GM12875 (cell line): ENCODE results near the gene CARMIL1.

Source experiments
- H3K4me3 ChIP-seq: one replicate; pipeline ENCODE4 v1.5.1; 2011; ENCODE audit warnings: low read depth, low read length, control low read depth
- TF ChIP-seq, protein P1 (sequence below): IDR thresholded peaks from 2 replicates; pipeline ENCODE4 v1.5.1; 2011; ENCODE audit warnings: low read depth, mild to moderate bottlenecking, control low read depth, inconsistent platforms, low read length, moderate library complexity, borderline replicate concordance; ENCODE audit not compliant: insufficient read depth

The CARMIL1 gene

DNA sequence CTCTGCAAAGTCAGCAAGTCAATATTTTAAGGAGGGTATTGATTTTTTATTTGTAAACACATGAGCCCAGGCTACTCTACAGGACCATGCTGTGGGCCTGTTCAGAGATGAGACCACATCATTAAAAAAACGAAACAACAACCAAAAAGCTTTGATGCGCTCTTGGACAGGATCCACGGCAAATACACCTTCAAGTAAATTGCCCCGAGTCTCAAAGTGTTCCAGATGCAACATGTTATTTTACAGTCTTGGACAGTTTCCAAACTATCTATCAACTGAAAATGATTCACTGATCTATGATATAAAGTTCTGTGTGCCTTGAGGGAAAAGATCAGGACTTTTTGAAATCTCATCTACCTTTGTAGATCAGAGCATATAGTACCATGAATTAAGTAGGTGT is 25.8 kb upstream of the CARMIL1 start:
- TF ChIP-seq, protein P1, sequence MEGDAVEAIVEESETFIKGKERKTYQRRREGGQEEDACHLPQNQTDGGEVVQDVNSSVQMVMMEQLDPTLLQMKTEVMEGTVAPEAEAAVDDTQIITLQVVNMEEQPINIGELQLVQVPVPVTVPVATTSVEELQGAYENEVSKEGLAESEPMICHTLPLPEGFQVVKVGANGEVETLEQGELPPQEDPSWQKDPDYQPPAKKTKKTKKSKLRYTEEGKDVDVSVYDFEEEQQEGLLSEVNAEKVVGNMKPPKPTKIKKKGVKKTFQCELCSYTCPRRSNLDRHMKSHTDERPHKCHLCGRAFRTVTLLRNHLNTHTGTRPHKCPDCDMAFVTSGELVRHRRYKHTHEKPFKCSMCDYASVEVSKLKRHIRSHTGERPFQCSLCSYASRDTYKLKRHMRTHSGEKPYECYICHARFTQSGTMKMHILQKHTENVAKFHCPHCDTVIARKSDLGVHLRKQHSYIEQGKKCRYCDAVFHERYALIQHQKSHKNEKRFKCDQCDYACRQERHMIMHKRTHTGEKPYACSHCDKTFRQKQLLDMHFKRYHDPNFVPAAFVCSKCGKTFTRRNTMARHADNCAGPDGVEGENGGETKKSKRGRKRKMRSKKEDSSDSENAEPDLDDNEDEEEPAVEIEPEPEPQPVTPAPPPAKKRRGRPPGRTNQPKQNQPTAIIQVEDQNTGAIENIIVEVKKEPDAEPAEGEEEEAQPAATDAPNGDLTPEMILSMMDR, result no peak

DNA sequence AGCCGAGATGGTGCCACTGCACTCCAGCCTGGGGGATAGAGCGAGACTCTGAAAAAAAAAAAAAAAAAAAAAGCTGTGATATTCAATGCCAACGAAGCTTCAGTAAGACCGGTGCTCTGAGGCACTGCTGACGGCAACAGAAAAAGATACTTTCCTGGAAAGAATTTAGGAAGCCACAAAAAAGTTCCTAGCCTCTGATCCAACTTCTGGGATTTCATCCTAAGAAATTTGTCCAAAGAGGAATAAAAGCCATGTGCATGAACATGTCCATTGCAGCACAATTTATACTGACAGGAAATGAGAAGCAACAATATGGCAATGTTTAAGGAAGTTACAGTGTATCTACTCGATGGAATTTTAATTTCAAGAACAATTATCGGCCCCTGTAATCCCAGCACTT is 24.5 kb upstream of the CARMIL1 start:
- TF ChIP-seq, protein P1, result no peak
- H3K4me3 ChIP-seq, result no peak overlapping the region

More for the DNA sequence above, 25.8 kb upstream of the CARMIL1 start:
- no peak overlapping the region for H3K4me3 ChIP-seq

DNA sequence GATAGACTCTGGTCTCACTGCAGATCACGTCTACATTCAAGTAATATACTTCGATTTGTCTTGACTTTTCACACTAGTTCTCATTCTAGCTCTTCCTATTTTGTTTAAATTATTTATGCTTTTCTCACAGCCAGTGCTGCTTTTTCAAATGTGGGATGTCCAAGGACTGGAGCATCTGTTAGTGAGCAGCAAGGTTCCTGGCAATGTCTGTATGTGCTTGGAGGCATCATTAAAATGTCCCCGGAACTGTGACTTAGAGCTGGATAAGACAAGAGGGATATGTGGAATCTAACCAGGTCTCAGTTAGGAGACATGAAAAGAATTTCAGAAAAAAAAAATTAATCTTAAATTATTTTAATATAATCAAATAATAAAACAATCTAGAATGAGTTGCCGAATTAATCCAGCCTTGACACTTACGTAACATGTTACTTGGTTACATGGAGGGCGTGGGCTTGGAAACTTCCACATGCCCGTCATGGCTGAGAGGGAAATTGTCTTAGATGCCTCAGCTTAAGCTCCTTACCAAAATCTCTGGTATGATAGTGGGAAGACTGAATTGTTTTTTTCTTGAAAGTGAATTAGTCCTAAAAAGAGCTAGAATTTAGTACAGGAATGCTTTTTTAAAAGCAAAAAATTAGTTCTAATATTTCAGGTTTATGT is 21.4 kb upstream of the CARMIL1 start:
- TF ChIP-seq, protein P1, result no peak
- H3K4me3 ChIP-seq, result no peak overlapping the region

DNA sequence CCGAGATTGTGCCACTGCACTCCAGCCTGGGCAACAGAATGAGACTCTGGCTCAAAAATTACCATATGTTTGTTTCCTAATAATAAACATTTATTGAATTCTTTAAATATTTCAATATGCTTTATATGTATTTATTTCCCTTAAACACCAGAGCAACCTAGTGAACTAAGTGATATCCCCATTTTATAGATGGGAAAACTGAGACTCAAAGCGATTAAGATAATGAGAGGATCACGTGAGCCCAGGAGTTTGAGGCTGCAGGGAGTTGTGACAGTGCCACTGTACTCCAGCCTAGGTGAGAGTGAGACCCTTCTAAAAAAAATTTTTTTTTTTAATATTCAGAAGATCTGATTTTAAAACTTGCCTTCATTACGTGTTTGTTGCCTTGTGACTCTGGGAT is 19.4 kb upstream of the CARMIL1 start:
- H3K4me3 ChIP-seq, result no peak overlapping the region
- TF ChIP-seq, protein P1, result no peak

DNA sequence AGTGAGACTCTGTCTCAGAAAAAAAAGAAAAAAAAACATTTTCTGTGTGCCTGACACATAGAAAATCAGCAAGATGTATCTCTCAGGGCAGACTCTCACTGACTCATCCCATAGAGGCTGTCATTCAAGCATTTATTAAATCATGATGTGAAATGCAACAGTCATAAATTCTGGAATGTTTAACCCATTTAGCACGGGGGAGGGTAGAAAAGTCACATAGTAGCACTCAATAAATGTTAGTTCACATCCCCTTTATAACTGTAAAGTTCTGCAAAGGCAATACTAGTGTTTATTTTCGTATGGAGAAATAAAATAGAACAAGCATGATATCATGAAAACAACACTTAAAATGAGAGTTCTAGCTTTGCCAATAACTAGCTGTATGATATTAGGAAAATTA is 15.5 kb upstream of the CARMIL1 start:
- no peak overlapping the region for H3K4me3 ChIP-seq

DNA sequence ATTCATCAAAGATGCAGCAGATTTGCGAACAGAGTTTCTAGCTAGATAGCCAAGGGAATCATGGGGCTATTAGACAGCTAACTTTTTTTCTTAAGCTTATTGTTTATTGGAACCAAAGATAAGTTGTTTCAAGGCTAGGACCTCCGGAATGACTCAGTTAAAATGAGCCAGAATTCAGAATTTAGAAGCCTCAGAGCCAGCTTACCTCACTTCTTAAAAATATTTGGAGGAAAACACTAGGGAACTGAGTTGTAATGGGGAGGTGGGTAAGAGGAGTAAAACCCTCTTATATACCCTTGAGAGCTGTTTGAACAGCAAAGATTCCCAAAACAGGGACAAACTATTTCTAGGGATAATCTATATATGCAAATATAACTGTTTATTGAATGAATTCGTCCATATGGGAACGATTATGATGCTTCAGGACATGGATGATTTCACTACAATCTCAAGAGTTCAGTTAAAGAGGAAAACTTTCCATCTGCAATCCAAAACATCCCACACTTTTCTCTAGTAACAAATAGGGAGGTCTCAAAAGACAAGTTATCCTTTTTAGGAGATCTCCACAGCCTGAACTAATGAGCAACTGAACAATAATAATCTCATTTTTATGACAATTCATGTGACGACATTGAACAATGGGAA is 12.6 kb upstream of the CARMIL1 start:
- H3K4me3 ChIP-seq, result no peak overlapping the region
- TF ChIP-seq, protein P1, result no peak

More for the DNA sequence above, 15.5 kb upstream of the CARMIL1 start:
- TF ChIP-seq, protein P1, result no peak

DNA sequence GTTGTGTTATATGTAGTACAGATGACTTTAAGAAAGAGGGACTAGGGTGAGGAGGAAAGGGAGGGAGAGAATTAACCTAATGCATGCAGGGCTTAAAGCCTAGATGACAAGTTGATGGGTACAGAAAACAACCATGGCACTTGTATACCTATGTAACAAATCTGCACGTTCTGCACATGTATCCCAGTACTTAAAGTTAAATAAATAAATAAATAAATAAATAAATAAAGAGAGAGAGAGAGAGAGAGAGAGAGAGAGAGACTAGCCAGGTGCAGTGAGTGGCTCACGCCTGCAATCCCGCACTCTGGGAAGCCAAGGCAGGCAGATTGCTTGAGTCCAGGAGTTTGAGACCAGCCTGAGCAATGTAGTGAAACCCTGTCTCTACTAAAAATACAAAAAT is 11.5 kb upstream of the CARMIL1 start:
- TF ChIP-seq, protein P1, result no peak
- H3K4me3 ChIP-seq, result no peak overlapping the region
